ENCODE measurements around the gene SNAI3. TPM values are rescaled to one million over a fixed set of nuclear protein-coding genes. Genes with fewer than 3 reads are reported as not detected.
A peak's percentile ranks its signal among the peaks of the same experiment; 100 is the strongest.

SNAI3 gene
- total RNA-seq, 2 donors from 2014 or later: 8.4 to 10.5 TPM

- Mint-ChIP-seq H3K4me1 (ENCODE audit: low read depth) (peaks cover 41% of the 10 kb centered on the region), H3K27ac (no peak overlapping the region), H3K27me3 (ENCODE audit: low read depth) (no peaks in the 10 kb centered on the region), H3K4me3 (no peak overlapping the region), H3K36me3 (ENCODE audit: insufficient read depth in 2 of 2) (no peaks in the 10 kb centered on the region), H3K9me3 (no peaks in the 10 kb centered on the region)
- no peak for ATAC-seq (replicated peaks in 1 of 2)
- DNase-seq: no peak
Measured at GRCh38 chr16:88696441-88696840, 10.1 kb upstream of the SNAI3 start.

- DNase-seq (no peak), ATAC-seq (replicated peaks in 1 of 2) (no peak)
- Mint-ChIP-seq H3K36me3 (ENCODE audit: insufficient read depth in 2 of 2) (no peaks in the 10 kb centered on the region), H3K9me3 (no peaks in the 10 kb centered on the region), H3K4me1 (ENCODE audit: low read depth) (peaks cover 38% of the 10 kb centered on the region), H3K4me3 (no peak overlapping the region), H3K27me3 (ENCODE audit: low read depth) (no peaks in the 10 kb centered on the region), H3K27ac (no peak overlapping the region)
Measured at GRCh38 chr16:88695753-88696152, 9.4 kb upstream of the SNAI3 start.

GRCh38 chr16:88695218-88695617 is 8.9 kb upstream of the SNAI3 start:
- Mint-ChIP-seq H3K9me3 (no peaks in the 10 kb centered on the region), H3K4me3 (no peak overlapping the region), H3K27ac (no peak overlapping the region), H3K4me1 (ENCODE audit: low read depth) (peaks cover 37% of the 10 kb centered on the region), H3K27me3 (ENCODE audit: low read depth) (no peaks in the 10 kb centered on the region), H3K36me3 (ENCODE audit: insufficient read depth in 2 of 2) (no peaks in the 10 kb centered on the region)
- DNase-seq (no peak), ATAC-seq (replicated peaks in 1 of 2) (no peak)

GRCh38 chr16:88694221-88695087 is 8.1 kb upstream of the SNAI3 start:
- ATAC-seq (replicated peaks in 1 of 2) (no peak), DNase-seq (no peak)
- Mint-ChIP-seq H3K27ac (no peak overlapping the region), H3K27me3 (ENCODE audit: low read depth) (no peaks in the 10 kb centered on the region), H3K4me3 (no peak overlapping the region), H3K4me1 (ENCODE audit: low read depth) (peaks cover 29% of the 10 kb centered on the region), H3K9me3 (no peaks in the 10 kb centered on the region), H3K36me3 (ENCODE audit: insufficient read depth in 2 of 2) (no peaks in the 10 kb centered on the region)

- DNase-seq (no peak), ATAC-seq (replicated peaks in 1 of 2) (no peak)
- Mint-ChIP-seq H3K27me3 (ENCODE audit: low read depth) (no peaks in the 10 kb centered on the region), H3K4me3 (no peak overlapping the region), H3K27ac (no peak overlapping the region), H3K9me3 (no peaks in the 10 kb centered on the region), H3K4me1 (ENCODE audit: low read depth) (peaks cover 28% of the 10 kb centered on the region), H3K36me3 (ENCODE audit: insufficient read depth in 2 of 2) (no peaks in the 10 kb centered on the region)
Measured at GRCh38 chr16:88693420-88694177, 7.3 kb upstream of the SNAI3 start.

- ATAC-seq (replicated peaks in 1 of 2) (no peak), DNase-seq (no peak)
- Mint-ChIP-seq H3K4me3 (peak overlapping the region in 1 of 2 donors; percentile 4), H3K36me3 (ENCODE audit: insufficient read depth in 2 of 2) (no peaks in the 10 kb centered on the region), H3K9me3 (no peaks in the 10 kb centered on the region), H3K4me1 (ENCODE audit: low read depth) (peaks cover 28% of the 10 kb centered on the region), H3K27ac (no peak overlapping the region), H3K27me3 (ENCODE audit: low read depth) (no peaks in the 10 kb centered on the region)
Measured at GRCh38 chr16:88692861-88693260, 6.6 kb upstream of the SNAI3 start.

- H3K27me3 Mint-ChIP-seq (ENCODE audit: low read depth): no peaks in the 10 kb centered on the region
- peak overlapping the region; percentile 46 for H3K4me3 Mint-ChIP-seq
- H3K4me1 Mint-ChIP-seq (ENCODE audit: low read depth): peaks cover 24% of the 10 kb centered on the region
Measured at GRCh38 chr16:88691924-88692560, 5.7 kb upstream of the SNAI3 start.

GRCh38 chr16:88691129-88691813 is 5.0 kb upstream of the SNAI3 start:
- peak overlapping the region; percentile 7 to 46 for H3K4me3 Mint-ChIP-seq
- DNase-seq: no peak
- H3K27me3 Mint-ChIP-seq (ENCODE audit: low read depth): no peaks in the 10 kb centered on the region
- H3K9me3 Mint-ChIP-seq: no peaks in the 10 kb centered on the region
- no peaks in the 10 kb centered on the region for H3K36me3 Mint-ChIP-seq (ENCODE audit: insufficient read depth in 2 of 2)
- H3K27ac Mint-ChIP-seq: no peak overlapping the region
- no peak for ATAC-seq (replicated peaks in 1 of 2)
- H3K4me1 Mint-ChIP-seq (ENCODE audit: low read depth): peaks cover 24% of the 10 kb centered on the region

More at GRCh38 chr16:88691924-88692560, 5.7 kb upstream of the SNAI3 start:
- H3K36me3 Mint-ChIP-seq (ENCODE audit: insufficient read depth in 2 of 2): no peaks in the 10 kb centered on the region
- ATAC-seq (replicated peaks in 1 of 2) (peak; percentile 45 to 48), DNase-seq (no peak)
- H3K9me3 Mint-ChIP-seq: no peaks in the 10 kb centered on the region
- no peak overlapping the region for H3K27ac Mint-ChIP-seq

- no peak overlapping the region for H3K27ac Mint-ChIP-seq
- no peak for DNase-seq
- H3K27me3 Mint-ChIP-seq (ENCODE audit: low read depth): no peaks in the 10 kb centered on the region
- peaks cover 24% of the 10 kb centered on the region for H3K4me1 Mint-ChIP-seq (ENCODE audit: low read depth)
- H3K4me3 Mint-ChIP-seq: peak overlapping the region; percentile 1 to 31
- no peak for ATAC-seq (replicated peaks in 1 of 2)
- no peaks in the 10 kb centered on the region for H3K36me3 Mint-ChIP-seq (ENCODE audit: insufficient read depth in 2 of 2)
- H3K9me3 Mint-ChIP-seq: no peaks in the 10 kb centered on the region
Measured at GRCh38 chr16:88690341-88691128, 4.2 kb upstream of the SNAI3 start.

- Mint-ChIP-seq H3K27me3 (ENCODE audit: low read depth) (no peaks in the 10 kb centered on the region), H3K27ac (no peak overlapping the region), H3K36me3 (ENCODE audit: insufficient read depth in 2 of 2) (no peaks in the 10 kb centered on the region), H3K4me1 (ENCODE audit: low read depth) (peaks cover 37% of the 10 kb centered on the region), H3K9me3 (no peaks in the 10 kb centered on the region), H3K4me3 (no peak overlapping the region)
- DNase-seq (no peak), ATAC-seq (replicated peaks in 1 of 2) (no peak)
Measured at GRCh38 chr16:88688013-88688778, 1.9 kb upstream of the SNAI3 start.

- DNase-seq (no peak), ATAC-seq (replicated peaks in 1 of 2) (no peak)
- Mint-ChIP-seq H3K4me3 (no peak overlapping the region), H3K4me1 (ENCODE audit: low read depth) (peaks cover 34% of the 10 kb centered on the region), H3K36me3 (ENCODE audit: insufficient read depth in 2 of 2) (no peaks in the 10 kb centered on the region), H3K27me3 (ENCODE audit: low read depth) (no peaks in the 10 kb centered on the region), H3K9me3 (no peaks in the 10 kb centered on the region), H3K27ac (no peak overlapping the region)
Measured at GRCh38 chr16:88687676-88688012, 1.3 kb upstream of the SNAI3 start.

- no peak for ATAC-seq (replicated peaks in 1 of 2)
Measured at GRCh38 chr16:88687254-88687576, 908 bp upstream of the SNAI3 start.

More at GRCh38 chr16:88687254-88687576, 908 bp upstream of the SNAI3 start:
- Mint-ChIP-seq H3K4me1 (ENCODE audit: low read depth) (peaks cover 34% of the 10 kb centered on the region), H3K9me3 (no peaks in the 10 kb centered on the region), H3K4me3 (peak overlapping the region; percentile 27 to 83), H3K27ac (no peak overlapping the region), H3K27me3 (ENCODE audit: low read depth) (no peaks in the 10 kb centered on the region), H3K36me3 (ENCODE audit: insufficient read depth in 2 of 2) (peaks cover 0 to 2% of the 10 kb centered on the region in 2 donors)
- no peak for DNase-seq
